A549 (cell line): ENCODE measurements around the gene BCO1. TPM values are rescaled to one million over a fixed set of nuclear protein-coding genes. Genes with fewer than 3 reads are reported as not detected.

Experiments used
- ATAC-seq, 2 experiments: fragments of 200-7000 bp in 1 of 2; fragments of >200 bp in 1 of 2; cut with Nextera tagmentation in 1 of 2; cut with Tn5 transposase in 1 of 2; 3 replicates each; pipeline versions ENCODE4 v1.8.0 to v1.9.1; 2018 to 2020; ENCODE audit warnings: mild to moderate bottlenecking in 1 of 2, moderate library complexity in 1 of 2
- CTCF ChIA-PET: fragments of 300-600 bp; sonication (Branson Sonifier 250); formaldehyde crosslinking; extraction: SDS; loops from one replicate; lab custom pipeline; 2021; ENCODE audit warnings: antibody characterized with exemption, inconsistent platforms; lab: Yijun Ruan, JAX
- POLR2A ChIA-PET: fragments of 350-600 bp; formaldehyde crosslinking; extraction: SDS; loops from one replicate; lab custom pipeline; 2021; ENCODE audit warnings: antibody characterized with exemption, inconsistent platforms; lab: Yijun Ruan, JAX
- DNase-seq, 2 experiments: peaks; one replicate each; pipeline versions ENCODE4 v3.0.0 to v3.0.0-alpha.2; 2011 to 2016; ENCODE audit warnings: low read depth in 1 of 2, low spot score in 1 of 2
- FAIRE-seq: peaks from 2 replicates; lab custom pipeline; 2011; peaks lifted over from hg19 to GRCh38; lab: Jason Lieb, UNC
- H3K27ac ChIP-seq, 2 experiments: fragments of >200 bp; sonication (Bioruptor Twin); formaldehyde crosslinking; 3 replicates each; pipeline ENCODE4 v1.5.1; 2016 to 2017
- H3K4me1 ChIP-seq: fragments of >200 bp; sonication (Bioruptor Twin); formaldehyde crosslinking; 3 replicates; pipeline ENCODE4 v1.6.1; 2016
- H3K4me2 ChIP-seq: fragments of >200 bp; sonication (Bioruptor Twin); formaldehyde crosslinking; 3 replicates; pipeline ENCODE4 v1.6.1; 2016
- H3K4me3 ChIP-seq: fragments of >200 bp; sonication (Bioruptor Twin); formaldehyde crosslinking; 3 replicates; pipeline ENCODE4 v1.5.1; 2016
- H3K9me3 ChIP-seq: fragments of >200 bp; sonication (Bioruptor Twin); formaldehyde crosslinking; 3 replicates; pipeline ENCODE4 v1.6.1; 2016
- BCL3 ChIP-seq: fragments of >200 bp; sonication (Bioruptor Twin); formaldehyde crosslinking; IDR thresholded peaks from 3 replicates; pipeline ENCODE4 v1.6.1; 2016
- CBX8 ChIP-seq: fragments of 200-600 bp; sonication (generic); IDR thresholded peaks from 2 replicates; pipeline ENCODE4 v1.6.1; 2016
- CHD2 ChIP-seq: fragments of 150-350 bp; IDR thresholded peaks from 2 replicates; pipeline ENCODE4 v1.6.1; 2014; ENCODE audit warnings: low read length; ENCODE audit not compliant: partially characterized antibody
- CHD4 ChIP-seq: fragments of 200-600 bp; sonication (generic); IDR thresholded peaks from 2 replicates; pipeline ENCODE4 v1.6.1; 2016; ENCODE audit warnings: antibody characterized with exemption, mild to moderate bottlenecking, borderline replicate concordance
- EP300 ChIP-seq, 2 experiments: fragments of >200 bp; sonication (Bioruptor Twin); formaldehyde crosslinking; IDR thresholded peaks; 2 replicates in 1 of 2; 3 replicates in 1 of 2; pipeline ENCODE4 v1.6.1; 2016 to 2017
- ESRRA ChIP-seq: fragments of 150-350 bp; IDR thresholded peaks from 2 replicates; pipeline ENCODE4 v1.6.1; 2014; ENCODE audit warnings: mild to moderate bottlenecking, low read length, borderline replicate concordance
- FOSB ChIP-seq: fragments of 250-450 bp; sonication (Bioruptor Pico); IDR thresholded peaks from 2 replicates; pipeline ENCODE4 v1.5.0; 2020; ENCODE audit warnings: mild to moderate bottlenecking, moderate library complexity
- HDAC2 ChIP-seq: fragments of 200-600 bp; sonication (generic); IDR thresholded peaks from 2 replicates; pipeline ENCODE4 v1.6.1; 2016
- HEYL ChIP-seq: fragments of 250-450 bp; sonication (Bioruptor Pico); IDR thresholded peaks from 2 replicates; pipeline ENCODE4 v1.8.0; 2021; ENCODE audit warnings: mild to moderate bottlenecking, moderate library complexity
- HOXB13 ChIP-seq: fragments of 250-450 bp; sonication (Bioruptor Pico); IDR thresholded peaks from 2 replicates; pipeline ENCODE4 v1.5.0; 2020; ENCODE audit warnings: low read depth, mild to moderate bottlenecking, moderate library complexity
- HOXB5 ChIP-seq: fragments of 250-450 bp; sonication (Bioruptor Pico); IDR thresholded peaks from 2 replicates; pipeline ENCODE4 v1.5.0; 2020; ENCODE audit warnings: mild to moderate bottlenecking, moderate library complexity
- MAZ ChIP-seq: fragments of 150-350 bp; IDR thresholded peaks from 2 replicates; pipeline ENCODE4 v1.6.1; 2014; ENCODE audit warnings: antibody characterized with exemption, low read depth, low read length, borderline replicate concordance
- NFE2L2 ChIP-seq: fragments of 150-350 bp; conservative IDR thresholded peaks from 2 replicates; pipeline ENCODE4 v1.6.1; 2014; ENCODE audit warnings: low read length
- PHF8 ChIP-seq: fragments of 200-600 bp; sonication (generic); IDR thresholded peaks from 2 replicates; pipeline ENCODE4 v1.6.1; 2016; ENCODE audit warnings: low read depth, mild to moderate bottlenecking, antibody characterized with exemption, moderate library complexity, borderline replicate concordance
- RARB ChIP-seq: fragments of 250-450 bp; sonication (Bioruptor Pico); IDR thresholded peaks from 2 replicates; pipeline ENCODE4 v1.8.0; 2021; ENCODE audit warnings: mild to moderate bottlenecking, moderate library complexity
- RFX5 ChIP-seq: fragments of 450-650 bp; IDR thresholded peaks from 2 replicates; pipeline ENCODE4 v1.7.1; 2014; ENCODE audit warnings: antibody characterized with exemption, mild to moderate bottlenecking, moderate library complexity
- SREBF2 ChIP-seq: fragments of 450-650 bp; IDR thresholded peaks from 2 replicates; pipeline ENCODE4 v1.6.1; 2014; ENCODE audit warnings: mild to moderate bottlenecking, moderate library complexity
- ZC3H11A ChIP-seq: fragments of 450-650 bp; IDR thresholded peaks from 2 replicates; pipeline ENCODE4 v1.6.1; 2014; ENCODE audit warnings: antibody characterized with exemption, mild to moderate bottlenecking
- ZFP36 ChIP-seq: fragments of 450-650 bp; IDR thresholded peaks from 2 replicates; pipeline ENCODE4 v1.6.1; 2014; ENCODE audit warnings: borderline replicate concordance; ENCODE audit not compliant: partially characterized antibody
- ZSCAN20 ChIP-seq: fragments of 250-450 bp; sonication (Bioruptor Pico); IDR thresholded peaks from 2 replicates; pipeline ENCODE4 v1.8.0; 2022; ENCODE audit warnings: mild to moderate bottlenecking, moderate library complexity
- WGBS: methylation state at CpG from one replicate; pipeline ENCODE4 v1.1.6; 2017; ENCODE audit errors: missing lambda C conversion rate; 5-methylcytosine and 5-hydroxymethylcytosine counted together
- polyA plus RNA-seq, 4 experiments: library from polyadenylated mRNA; depleted of rRNA in 3 of 4; stranded (reverse); fragments of >200 nt; fragmentation: RNase III in 1 of 4; extraction: RNeasy Plus Mini Kit Qiagen cat#74134 plus additional on column Dnase treatment in 1 of 4; gene quantifications; 2 replicates in 3 of 4; 3 replicates in 1 of 4; pipeline ENCODE4 v1.2.3, GENCODE V29; 2011 to 2017
- TF ChIP-seq, protein P1 (sequence below): fragments of 150-350 bp; IDR thresholded peaks from 2 replicates; pipeline ENCODE4 v1.6.1; 2014; ENCODE audit warnings: low read depth, mild to moderate bottlenecking, low read length
- TF ChIP-seq, protein P2 (sequence below): IDR thresholded peaks from 2 replicates; pipeline ENCODE4 v1.6.1; 2012

Gene BCO1
- polyA plus RNA-seq, 2 of the 4 experiments (the other 2 are of a cell fraction), result 5.0 to 6.2 TPM

GRCh38 chr16:81275795-81276194 lies 37.3 kb downstream of the BCO1 start:
- ATAC-seq (no peak), DNase-seq (no peak), FAIRE-seq (no peak)
- 83% methylated on average over 8 of the region's 9 CpGs for whole genome bisulfite sequencing
- H3K9me3 ChIP-seq, result no peaks in the 10 kb centered on the region
- no peak for TF ChIP-seq FOSB (CRISPR knock-in tag)
- no peak for TF ChIP-seq HDAC2
- ChIA-PET CTCF (interaction anchor here (1.5 kb wide), 1 partner anchor 12 kb away, joined by 3 read pairs; no protein-coding TSS in a partner anchor), POLR2A (no interaction called here)
- H3K4me1 ChIP-seq, result no peaks in the 10 kb centered on the region
- no peak overlapping the region for H3K4me3 ChIP-seq
- no peak overlapping the region for H3K27ac ChIP-seq
- H3K4me2 ChIP-seq, result no peak overlapping the region

GRCh38 chr16:81276323-81276722 lies 37.8 kb downstream of the BCO1 start:
- FAIRE-seq (no peak), ATAC-seq (no peak; a peak in 1 of 6 replicates), DNase-seq (no peak)
- TF ChIP-seq HDAC2 (no peak), ESRRA (no peak), PHF8 (no peak), CHD4 (no peak)
- TF ChIP-seq, protein P1, sequence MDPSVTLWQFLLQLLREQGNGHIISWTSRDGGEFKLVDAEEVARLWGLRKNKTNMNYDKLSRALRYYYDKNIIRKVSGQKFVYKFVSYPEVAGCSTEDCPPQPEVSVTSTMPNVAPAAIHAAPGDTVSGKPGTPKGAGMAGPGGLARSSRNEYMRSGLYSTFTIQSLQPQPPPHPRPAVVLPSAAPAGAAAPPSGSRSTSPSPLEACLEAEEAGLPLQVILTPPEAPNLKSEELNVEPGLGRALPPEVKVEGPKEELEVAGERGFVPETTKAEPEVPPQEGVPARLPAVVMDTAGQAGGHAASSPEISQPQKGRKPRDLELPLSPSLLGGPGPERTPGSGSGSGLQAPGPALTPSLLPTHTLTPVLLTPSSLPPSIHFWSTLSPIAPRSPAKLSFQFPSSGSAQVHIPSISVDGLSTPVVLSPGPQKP, result no peak
- POLR2A ChIA-PET, result no interaction called here
- no peaks in the 10 kb centered on the region for H3K4me1 ChIP-seq
- WGBS, result 81% methylated on average over 2 of the region's 3 CpGs
- no peak overlapping the region for H3K4me2 ChIP-seq
- no peak overlapping the region for H3K4me3 ChIP-seq
- H3K27ac ChIP-seq, result no peak overlapping the region
- H3K9me3 ChIP-seq, result no peaks in the 10 kb centered on the region
- CTCF ChIA-PET, result interaction anchor here (1.2 to 1.5 kb wide), 2 partner anchors 13 to 15 kb away, joined by 3 read pairs; no protein-coding TSS in a partner anchor

- H3K27ac ChIP-seq, result no peak overlapping the region
- no peaks in the 10 kb centered on the region for H3K4me1 ChIP-seq
- TF ChIP-seq PHF8 (no peak), ZFP36 (no peak), HOXB5 (CRISPR knock-in tag) (no peak), CBX8 (no peak), HOXB13 (CRISPR knock-in tag) (no peak), SREBF2 (no peak), ZSCAN20 (CRISPR knock-in tag) (no peak), ZC3H11A (no peak), MAZ (no peak), RARB (CRISPR knock-in tag) (no peak), HDAC2 (no peak), NFE2L2 (no peak), CHD2 (no peak), EP300 (IDR thresholded peaks at IDR 0.05) (no peak), BCL3 (no peak), RFX5 (no peak), HEYL (CRISPR knock-in tag) (no peak)
- TF ChIP-seq, protein P2, sequence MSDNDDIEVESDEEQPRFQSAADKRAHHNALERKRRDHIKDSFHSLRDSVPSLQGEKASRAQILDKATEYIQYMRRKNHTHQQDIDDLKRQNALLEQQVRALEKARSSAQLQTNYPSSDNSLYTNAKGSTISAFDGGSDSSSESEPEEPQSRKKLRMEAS, result no peak
- TF ChIP-seq, all 56 proteins: peak for 0
- FAIRE-seq (no peak), DNase-seq (no peak), ATAC-seq (no peak)
- WGBS, result 72% methylated on average over 6 of the region's 6 CpGs
- H3K4me2 ChIP-seq, result no peak overlapping the region
- no peaks in the 10 kb centered on the region for H3K9me3 ChIP-seq
- CTCF ChIA-PET, result interaction anchor here (1.0 to 1.1 kb wide), 3 partner anchors 16 to 249 kb away, joined by 3 read pairs; no protein-coding TSS in a partner anchor
- POLR2A ChIA-PET, result no interaction called here
- H3K4me3 ChIP-seq, result no peak overlapping the region
These were observed 39.1 kb downstream of the BCO1 start for GRCh38 chr16:81277541-81278080.
